ENCODE data around the gene PTGIS. TPM values are rescaled to one million over a fixed set of nuclear protein-coding genes. Genes with fewer than 3 reads are reported as not detected.
A peak's percentile ranks its signal among the peaks of the same experiment; 100 is the strongest.
"Not testable (repeated sequence)": the region's sequence is repeated elsewhere in the genome, so short reads cannot be mapped to it uniquely, and the experiment has no call there.

PTGIS gene
- polyA plus RNA-seq, 1 donor, result 22.2 TPM

DNA sequence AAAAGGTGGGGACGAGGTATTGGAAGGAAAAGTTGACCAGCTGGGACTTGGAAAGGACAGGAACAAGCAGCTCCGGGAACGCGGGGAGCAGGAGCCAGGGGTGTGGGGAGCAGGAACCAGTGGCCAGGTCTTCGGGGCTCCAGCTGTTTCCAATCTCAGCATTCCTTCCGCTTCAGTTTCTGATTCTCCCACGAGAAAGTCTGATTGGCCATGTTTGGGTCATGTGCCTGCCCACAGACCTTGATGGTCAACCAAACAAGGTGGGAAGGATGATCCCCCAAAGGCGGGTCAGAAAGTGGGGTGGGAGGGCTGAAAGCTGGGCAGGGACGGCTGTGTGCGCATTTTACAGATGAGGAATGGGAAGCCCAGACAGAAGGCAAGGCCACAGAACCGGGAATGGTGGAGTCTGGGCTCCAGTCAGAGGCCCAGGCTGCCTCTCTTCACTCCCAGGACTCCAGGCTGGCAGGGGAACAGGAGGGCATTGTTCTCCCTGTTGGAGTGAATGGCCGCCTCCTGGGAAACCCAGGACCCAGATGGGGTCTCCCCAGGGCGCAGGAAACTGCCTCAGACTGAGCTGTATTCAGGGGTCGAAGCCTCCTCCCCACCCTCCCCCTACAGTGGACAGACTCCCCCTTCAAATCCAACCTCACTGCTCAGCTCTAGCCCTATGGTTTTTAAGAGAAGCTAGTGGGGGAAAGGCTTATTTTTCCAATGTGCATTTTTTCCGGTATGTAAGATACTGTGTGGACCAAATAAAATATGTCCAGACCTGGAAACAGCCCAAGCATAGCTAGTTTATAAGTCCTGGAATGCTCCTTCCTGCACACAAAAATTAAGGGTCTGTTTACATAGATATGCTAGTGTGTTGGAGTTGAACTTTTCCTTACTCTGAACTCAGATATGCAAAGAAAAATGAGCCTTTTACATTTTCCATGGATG is 12.2 kb upstream of the PTGIS start:
- peak; percentile 81 for DNase-seq (ENCODE audit: low read depth)

DNA sequence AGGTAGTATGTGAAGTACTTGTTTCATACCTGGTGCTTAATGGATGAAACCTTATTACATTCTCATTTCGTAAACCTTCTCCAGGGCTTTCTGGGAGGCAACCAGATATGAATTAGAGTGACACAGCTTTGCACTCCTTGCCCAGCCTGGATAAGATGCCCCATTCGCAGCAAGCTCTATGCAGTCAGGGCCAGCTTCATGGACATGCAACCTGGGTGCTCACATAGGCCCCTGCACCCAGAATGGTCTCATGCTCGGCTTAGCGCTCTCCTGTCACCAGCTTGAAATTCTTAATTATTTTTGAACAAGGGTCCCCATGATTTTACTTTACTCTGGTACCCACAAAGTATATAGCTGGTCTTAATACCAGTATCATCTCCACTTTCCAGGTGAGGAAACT is 11.3 kb upstream of the PTGIS start:
- no peak for DNase-seq (ENCODE audit: low read depth)

DNA sequence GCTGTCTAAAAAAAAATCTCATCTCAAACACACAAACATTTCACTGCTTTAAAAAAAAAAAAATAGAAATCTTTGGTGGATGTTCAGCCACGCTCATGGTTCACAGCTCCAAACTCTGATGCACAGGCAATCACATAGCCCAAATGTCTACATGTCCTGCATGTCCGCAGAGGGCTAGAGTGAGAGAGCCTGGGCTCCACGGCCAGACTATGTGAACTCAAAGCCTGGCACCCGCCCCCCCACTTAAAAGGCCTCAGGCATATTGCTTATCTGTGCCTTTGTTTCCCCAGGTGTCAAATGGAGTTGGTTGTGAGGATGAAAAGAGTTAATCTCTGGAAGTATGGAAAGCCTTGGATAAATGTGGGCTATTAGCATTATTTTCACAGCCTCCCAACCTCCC is 10.5 kb upstream of the PTGIS start:
- no peak for DNase-seq (ENCODE audit: low read depth)

DNA sequence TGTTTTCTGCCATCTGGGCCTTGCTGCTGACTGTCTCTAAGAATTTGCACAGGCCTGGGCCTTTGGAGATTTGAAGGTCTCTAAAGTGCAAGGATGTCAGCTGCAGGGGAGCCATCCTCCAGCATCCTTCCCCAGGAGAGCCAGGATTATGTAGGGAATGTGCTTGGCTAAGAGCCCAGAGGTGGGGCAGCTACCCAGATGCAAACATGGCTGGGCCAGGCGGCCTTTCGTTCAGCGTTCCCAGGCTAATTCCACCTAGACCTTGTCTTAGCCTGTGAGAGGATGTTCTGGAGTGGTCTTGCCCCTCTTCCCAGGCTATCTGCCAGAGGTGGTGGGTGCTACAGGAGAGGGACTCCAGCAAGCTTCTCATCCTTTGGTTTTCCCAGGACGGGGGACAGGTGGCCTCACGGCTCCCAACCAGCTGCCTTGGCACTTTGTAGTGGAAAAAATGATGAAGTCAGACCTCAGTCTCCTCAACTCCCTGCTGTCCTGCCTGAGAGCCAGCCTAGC is 7.7 kb upstream of the PTGIS start:
- DNase-seq (ENCODE audit: low read depth), result no peak

- no peak for DNase-seq (ENCODE audit: low read depth)
Measured at GRCh38 chr20:49573900-49574416, 6.0 kb upstream of the PTGIS start.

DNA sequence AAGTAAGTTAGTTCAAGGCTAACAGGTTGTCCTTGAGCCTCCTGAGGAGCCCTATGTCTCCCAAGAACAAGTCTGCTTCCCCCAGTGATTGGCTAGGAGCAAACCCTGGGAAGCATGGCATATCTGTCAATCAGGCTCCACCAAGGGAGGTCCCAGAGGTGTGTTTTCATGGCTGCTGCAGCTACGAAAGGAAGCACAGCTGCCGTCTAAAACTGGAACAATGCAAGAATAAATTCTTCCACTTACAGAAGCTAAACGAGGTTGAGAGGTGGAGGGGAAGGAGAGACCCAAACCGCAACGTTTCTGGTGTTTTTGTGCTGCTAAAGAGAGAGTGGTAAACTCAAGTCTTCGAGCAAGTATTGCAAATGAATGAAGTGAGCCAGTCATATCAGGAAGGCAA is 4.9 kb upstream of the PTGIS start:
- no peak for DNase-seq (ENCODE audit: low read depth)

- no peak for DNase-seq (ENCODE audit: low read depth)
Measured at GRCh38 chr20:49571553-49571835, 3.6 kb upstream of the PTGIS start.

DNA sequence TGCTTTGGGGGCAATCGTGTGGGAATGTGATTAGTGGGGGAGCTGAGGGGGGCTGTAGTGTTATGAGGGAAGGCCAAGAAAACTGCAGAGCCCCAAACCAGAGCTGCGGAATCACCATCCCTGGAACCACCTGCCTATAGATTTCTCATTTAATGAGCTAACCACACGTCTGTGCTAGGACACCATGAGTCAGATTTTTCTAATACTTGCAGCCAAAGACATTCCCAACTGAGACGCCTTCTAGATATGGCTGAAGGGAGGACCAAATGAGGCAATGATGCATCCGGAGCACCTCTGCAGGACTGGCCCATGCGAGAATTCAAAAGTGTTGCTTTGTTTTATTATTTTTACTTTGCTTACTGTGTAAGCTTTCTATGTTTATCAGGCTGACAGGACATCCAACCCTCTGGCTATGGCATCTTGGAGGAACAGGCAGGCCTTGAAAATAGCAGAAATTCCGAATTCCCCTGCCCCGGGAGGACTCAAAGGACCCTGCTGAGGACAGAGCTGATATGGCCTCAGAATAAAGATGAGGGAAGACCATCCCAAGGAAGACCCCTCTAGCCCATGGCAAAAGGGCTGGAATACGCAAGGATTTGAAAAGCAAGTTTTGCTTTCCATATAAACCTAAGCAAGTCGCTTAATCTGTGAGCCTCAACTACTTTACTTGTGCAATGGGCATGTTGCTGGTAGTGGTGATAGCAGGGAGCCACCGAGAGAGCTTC is 3.1 kb upstream of the PTGIS start:
- DNase-seq (ENCODE audit: low read depth), result no peak

DNA sequence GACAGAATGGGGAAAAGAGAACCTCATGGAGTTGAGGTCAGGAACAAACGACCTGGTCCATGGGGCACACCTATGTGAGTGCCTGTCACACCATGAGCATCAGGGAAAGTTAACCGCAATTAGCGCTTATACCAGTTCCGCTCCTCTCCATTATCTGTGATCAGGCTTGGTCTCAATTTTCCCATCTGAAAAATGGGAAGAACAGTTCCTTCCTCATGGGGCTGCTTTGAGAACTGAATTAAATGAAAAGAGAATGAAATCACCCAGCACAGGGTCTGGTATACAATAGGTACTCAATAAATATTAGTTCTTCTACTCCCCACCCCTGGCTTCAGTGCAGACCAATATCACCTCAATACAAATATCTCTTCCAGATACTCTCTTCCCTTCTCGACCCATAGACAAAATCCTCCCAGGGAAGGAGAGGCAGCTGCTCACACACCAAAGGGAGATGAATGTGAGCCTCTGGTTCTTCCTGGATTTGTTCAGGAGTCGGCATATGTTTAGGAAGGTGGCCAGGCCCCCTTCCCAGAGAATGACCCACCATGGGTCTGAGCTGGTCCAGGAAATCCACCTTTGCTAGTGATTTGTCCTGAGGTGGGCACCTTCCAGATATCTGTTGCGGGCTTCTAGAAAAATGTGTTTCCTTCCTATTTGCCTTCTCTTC is 2.4 kb upstream of the PTGIS start:
- no peak for DNase-seq (ENCODE audit: low read depth)

- no peak for DNase-seq (ENCODE audit: low read depth)
Measured at GRCh38 chr20:49569411-49570115, 1.6 kb upstream of the PTGIS start.

DNA sequence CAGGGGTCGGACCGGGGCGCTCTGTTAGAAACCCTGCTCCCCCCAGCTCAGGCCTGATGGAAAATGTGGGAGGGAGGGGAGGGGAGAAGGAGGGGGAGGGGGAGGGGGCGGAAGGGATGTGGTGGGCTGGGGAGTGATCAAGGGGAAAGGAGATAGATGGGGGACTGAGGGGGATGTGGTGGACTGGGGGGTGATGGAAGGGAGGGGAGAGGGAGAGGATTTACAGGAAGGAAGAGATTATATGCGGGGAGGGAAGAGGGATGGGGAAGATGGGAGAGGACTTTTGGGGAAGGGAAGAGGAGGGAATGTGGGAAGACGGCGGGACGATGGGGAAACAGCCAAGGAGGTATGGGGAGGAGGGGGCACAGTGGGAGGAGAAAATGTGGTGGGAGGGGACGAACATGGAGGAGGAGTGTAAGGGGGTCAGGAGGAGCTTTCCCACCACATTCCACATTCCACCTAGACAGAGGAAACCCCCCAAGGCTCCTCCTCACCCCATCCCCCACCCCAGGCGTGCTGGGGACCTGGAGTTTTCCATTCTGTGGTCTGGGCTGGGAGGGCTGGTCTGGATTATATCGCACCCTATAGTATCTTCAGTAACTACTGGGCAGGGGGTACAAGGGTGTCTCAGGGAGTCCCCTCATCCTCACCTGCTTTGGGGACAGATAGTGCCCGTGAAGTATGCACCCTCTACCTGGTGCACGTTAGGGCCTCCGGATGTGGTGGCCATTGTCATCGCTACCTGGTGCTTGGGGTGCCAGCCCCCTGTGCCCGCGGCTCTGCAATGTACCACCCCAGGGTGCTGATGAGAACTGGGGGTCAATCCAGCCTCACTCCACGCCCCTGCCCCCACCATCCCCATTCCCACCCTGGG is 578 bp upstream of the PTGIS start:
- no peak for DNase-seq (ENCODE audit: low read depth)

- DNase-seq (ENCODE audit: low read depth), result no peak
Measured at GRCh38 chr20:49566401-49567364, 1.3 kb downstream of the PTGIS start.

GRCh38 chr20:49564991-49565390 is 2.9 kb downstream of the PTGIS start:
- not testable (repeated sequence) for DNase-seq (ENCODE audit: low read depth)

DNA sequence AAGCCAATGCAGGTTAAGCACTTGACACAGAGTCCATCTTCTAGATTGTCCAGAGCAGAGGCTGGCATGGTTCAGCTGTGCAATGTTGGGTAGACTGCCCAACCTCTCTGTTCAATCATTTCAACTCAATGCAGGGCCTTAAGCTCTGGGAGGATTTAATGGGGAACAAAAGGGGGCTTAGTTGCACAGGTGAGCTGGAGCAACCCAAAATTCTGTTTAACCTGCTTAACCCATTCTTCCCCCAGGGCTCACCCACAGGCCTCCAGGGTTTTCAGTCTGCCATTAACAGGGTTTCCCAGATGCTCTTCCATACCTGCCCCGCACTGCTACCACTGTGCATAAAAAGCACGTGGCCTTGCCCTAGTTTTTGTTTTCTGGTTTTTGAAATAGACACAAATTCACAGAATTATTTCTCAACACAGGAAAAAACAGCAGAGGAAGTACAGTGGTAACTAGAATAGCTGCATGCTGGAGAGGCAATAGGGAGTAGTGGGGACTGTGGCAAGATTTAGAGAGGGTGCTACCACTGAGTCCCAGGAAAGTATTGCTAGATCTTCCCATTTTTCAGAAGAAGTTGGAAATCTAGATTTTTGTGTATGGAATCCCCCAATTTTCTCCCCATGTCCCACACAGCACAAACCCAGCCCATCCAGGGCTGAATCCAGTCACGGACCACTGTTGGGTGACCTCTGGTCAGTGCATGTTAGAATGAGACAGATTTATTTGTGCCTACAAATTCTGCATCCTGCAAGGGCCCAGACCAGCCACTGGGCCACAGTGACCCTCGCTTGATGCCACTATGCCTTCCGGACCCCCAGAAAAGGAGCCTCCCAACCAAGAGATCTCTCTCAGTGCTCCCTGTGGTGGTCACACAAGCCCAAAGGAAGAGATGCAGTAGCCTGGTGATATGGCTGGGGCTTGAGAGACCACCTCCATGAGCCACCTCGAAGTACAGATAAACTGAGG is 4.6 kb downstream of the PTGIS start:
- no peak for DNase-seq (ENCODE audit: low read depth)

DNA sequence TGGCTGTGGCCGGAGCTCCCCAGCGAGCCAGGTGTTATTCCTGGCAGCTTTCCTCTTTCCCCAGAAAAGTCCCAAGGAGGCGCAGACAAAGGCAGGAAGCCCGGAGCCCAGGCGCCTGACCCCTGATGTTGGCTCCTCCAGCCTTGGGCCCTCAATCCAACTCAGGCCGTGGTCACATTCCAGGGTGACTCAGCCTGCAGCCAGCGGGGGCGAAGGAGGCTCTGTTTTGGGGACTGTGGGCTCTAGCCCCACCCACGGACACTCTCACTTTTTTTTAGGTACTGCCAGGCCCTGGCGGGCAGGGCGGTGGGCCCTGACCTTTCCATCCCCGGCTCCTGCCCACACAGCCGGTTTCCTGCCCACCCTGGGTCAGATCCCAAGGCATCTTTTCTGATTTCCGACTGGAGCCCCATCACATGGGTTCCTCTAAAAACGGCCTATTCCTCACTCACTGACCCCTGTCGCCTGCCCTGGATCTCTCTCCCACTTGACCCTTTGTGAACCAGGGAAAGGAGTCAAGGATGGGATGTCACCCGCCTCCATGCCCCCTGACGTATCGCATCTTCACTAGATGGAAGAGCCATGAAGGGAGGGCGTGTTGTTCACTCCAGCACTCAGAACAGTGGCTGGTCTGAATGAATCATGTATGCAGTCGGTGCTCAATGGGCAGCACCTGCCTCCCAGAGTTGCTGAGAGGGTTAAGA is 5.5 kb downstream of the PTGIS start:
- no peak for DNase-seq (ENCODE audit: low read depth)

- no peak for DNase-seq (ENCODE audit: low read depth)
Measured at GRCh38 chr20:49561806-49562205, 6.1 kb downstream of the PTGIS start.

DNA sequence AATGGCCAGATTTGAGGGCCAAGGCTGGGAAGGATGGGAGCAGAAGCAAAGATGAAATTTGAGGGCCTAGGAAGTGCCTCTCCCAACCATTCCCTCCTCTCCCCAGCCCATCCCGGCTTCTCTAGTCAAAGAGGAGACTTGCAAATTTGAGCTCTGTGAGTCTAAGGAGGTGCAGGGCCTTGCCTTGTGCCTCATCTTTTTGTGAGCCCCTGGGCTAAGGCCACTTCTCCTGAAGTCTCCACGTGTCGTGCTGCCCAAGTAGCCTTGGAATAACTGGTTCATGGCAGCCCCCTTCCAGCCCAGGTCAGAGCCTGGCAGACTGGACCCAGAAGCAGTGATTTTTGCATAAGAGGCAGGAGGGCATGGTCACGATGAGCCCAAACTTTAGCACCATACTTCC is 6.7 kb downstream of the PTGIS start:
- DNase-seq (ENCODE audit: low read depth), result no peak

- DNase-seq (ENCODE audit: low read depth), result no peak
Measured at GRCh38 chr20:49560646-49561045, 7.3 kb downstream of the PTGIS start.
